ENCODE data around the gene RHOBTB1. TPM values are rescaled to one million over a fixed set of nuclear protein-coding genes. Genes with fewer than 3 reads are reported as not detected.

Gene RHOBTB1
- total and polyA plus RNA-seq, 4 donors, result 2.7 to 11.8 (median 4.9) TPM

- no peaks in the 10 kb centered on the region for H3K4me1 ChIP-seq (ENCODE audit: control insufficient read depth in 4 of 4, insufficient read depth in 4 of 4, low read length in 3 of 4)
- TF ChIP-seq SP1 (IDR thresholded peaks at IDR 0.05), result no peak
- no peak for TF ChIP-seq JUND (IDR thresholded peaks at IDR 0.05)
- TF ChIP-seq TAF1 (conservative IDR thresholded peaks at IDR 0.05), result no peak
- TF ChIP-seq EGR1 (IDR thresholded peaks at IDR 0.05; ENCODE audit: low read depth in 2 of 2), result no peak
- no peak for TF ChIP-seq NR2F2 (IDR thresholded peaks at IDR 0.05)
- no peak for TF ChIP-seq ZBTB33 (IDR thresholded peaks at IDR 0.05)
- TF ChIP-seq HNF4A (conservative IDR thresholded peaks at IDR 0.05), result no peak
- no peak for TF ChIP-seq YY1 (IDR thresholded peaks at IDR 0.05)
- TF ChIP-seq RXRA (IDR thresholded peaks at IDR 0.05), result no peak
- TF ChIP-seq GABPA (IDR thresholded peaks at IDR 0.05 in 1 of 2, conservative IDR thresholded peaks at IDR 0.05 in 1 of 2), result no peak
- no peak for TF ChIP-seq RAD21 (IDR thresholded peaks at IDR 0.05)
- TF ChIP-seq REST (IDR thresholded peaks at IDR 0.05), result no peak
- no peak overlapping the region for H3K9ac ChIP-seq (ENCODE audit: low read depth in 1 of 2, low read length in 2 of 2)
- no peaks in the 10 kb centered on the region for H3K27me3 ChIP-seq (ENCODE audit: control insufficient read depth in 4 of 4, insufficient read depth in 4 of 4, low read length in 3 of 4)
- H3K4me3 ChIP-seq (ENCODE audit: low read depth in 1 of 3, low read length in 3 of 3), result no peak overlapping the region
- no peak overlapping the region for H3K27ac ChIP-seq (ENCODE audit: low read depth in 1 of 2, low read length in 2 of 2)
- DNase-seq (ENCODE audit: low spot score), result no peak
- no peaks in the 10 kb centered on the region for H3K36me3 ChIP-seq (ENCODE audit: control insufficient read depth in 4 of 4, insufficient read depth in 3 of 4, low read depth in 1 of 4, low read length in 3 of 4)
- H3K9me3 ChIP-seq (ENCODE audit: control insufficient read depth in 4 of 4, low read length in 3 of 4), result no peaks in the 10 kb centered on the region
- 93% methylated on average over 3 of the region's 3 CpGs for WGBS
Observed at GRCh38 chr10:60968504-60968903, 24.5 kb upstream of the RHOBTB1 start.

GRCh38 chr10:60967854-60968484, 24.0 kb upstream of the RHOBTB1 start:
- Histone ChIP-seq H3K9me3 (ENCODE audit: control insufficient read depth in 4 of 4, low read length in 3 of 4) (no peaks in the 10 kb centered on the region), H3K4me1 (ENCODE audit: control insufficient read depth in 4 of 4, insufficient read depth in 4 of 4, low read length in 3 of 4) (no peaks in the 10 kb centered on the region), H3K27me3 (ENCODE audit: control insufficient read depth in 4 of 4, insufficient read depth in 4 of 4, low read length in 3 of 4) (no peaks in the 10 kb centered on the region), H3K27ac (ENCODE audit: low read depth in 1 of 2, low read length in 2 of 2) (no peak overlapping the region), H3K9ac (ENCODE audit: low read depth in 1 of 2, low read length in 2 of 2) (no peak overlapping the region), H3K4me3 (ENCODE audit: low read depth in 1 of 3, low read length in 3 of 3) (no peak overlapping the region), H3K36me3 (ENCODE audit: control insufficient read depth in 4 of 4, insufficient read depth in 3 of 4, low read depth in 1 of 4, low read length in 3 of 4) (no peaks in the 10 kb centered on the region)
- WGBS, result 90% methylated on average over 2 of the region's 2 CpGs
- TF ChIP-seq FOXA2 (IDR thresholded peaks at IDR 0.05) (no peak), HNF4A (conservative IDR thresholded peaks at IDR 0.05) (no peak), HNF4G (IDR thresholded peaks at IDR 0.05) (no peak), CTCF (IDR thresholded peaks at IDR 0.05; ENCODE audit: low read depth, low read length, missing input control) (no peak), MAX (IDR thresholded peaks at IDR 0.05) (no peak), EGR1 (IDR thresholded peaks at IDR 0.05; ENCODE audit: low read depth in 2 of 2) (no peak), FOXA1 (IDR thresholded peaks at IDR 0.05) (no peak), GABPA (IDR thresholded peaks at IDR 0.05 in 1 of 2, conservative IDR thresholded peaks at IDR 0.05 in 1 of 2) (no peak)
- no peak for DNase-seq (ENCODE audit: low spot score)

All from liver (tissue), 9 donors.